KMS-11 (cell line): ENCODE data around the gene KIF1C.
"Not testable (repeated sequence)": the region's sequence is repeated elsewhere in the genome, so short reads cannot be mapped to it uniquely, and the experiment has no call there.

ENCODE experiments used
- H2AFZ ChIP-seq: fragments of 200-600 bp; sonication (generic); 2 replicates; pipeline ENCODE4 v1.6.1; 2016; ENCODE audit warnings: antibody characterized with exemption, mixed run types, low read depth
- H3K27ac ChIP-seq: fragments of 200-600 bp; sonication (generic); 2 replicates; pipeline ENCODE4 v1.6.1; 2016; ENCODE audit warnings: mild to moderate bottlenecking, mixed run types
- H3K27me3 ChIP-seq: fragments of 200-600 bp; sonication (generic); 2 replicates; pipeline ENCODE4 v1.6.1; 2017; ENCODE audit warnings: mild to moderate bottlenecking, low read depth, mixed run types, moderate library complexity; ENCODE audit not compliant: insufficient read depth
- H3K36me3 ChIP-seq: fragments of 200-600 bp; sonication (generic); 2 replicates; pipeline ENCODE4 v1.6.1; 2017; ENCODE audit warnings: mild to moderate bottlenecking, mixed run types; ENCODE audit not compliant: insufficient read depth
- H3K4me1 ChIP-seq: fragments of 200-600 bp; sonication (generic); 2 replicates; pipeline ENCODE4 v1.6.1; 2016; ENCODE audit warnings: mild to moderate bottlenecking, low read depth, mixed run types; ENCODE audit not compliant: poor library complexity, severe bottlenecking
- H3K4me2 ChIP-seq: fragments of 200-600 bp; sonication (generic); 2 replicates; pipeline ENCODE4 v1.7.0; 2016; ENCODE audit warnings: mild to moderate bottlenecking, mixed run types
- H3K4me3 ChIP-seq: fragments of 200-600 bp; sonication (generic); IDR thresholded peaks from 2 replicates; pipeline ENCODE4 v1.6.1; 2017; ENCODE audit warnings: low read depth, low read length, mixed read lengths; ENCODE audit not compliant: insufficient read depth
- H3K79me2 ChIP-seq: fragments of 200-600 bp; sonication (generic); 2 replicates; pipeline ENCODE4 v1.6.1; 2016; ENCODE audit warnings: low read depth, mixed run types; ENCODE audit not compliant: insufficient read depth
- H3K9ac ChIP-seq: fragments of 200-600 bp; sonication (generic); 2 replicates; pipeline ENCODE4 v1.6.1; 2016; ENCODE audit warnings: mild to moderate bottlenecking, mixed run types
- H4K20me1 ChIP-seq: fragments of 200-600 bp; sonication (generic); 2 replicates; pipeline ENCODE4 v1.6.1; 2016; ENCODE audit warnings: mild to moderate bottlenecking, mixed run types; ENCODE audit not compliant: insufficient read depth
- CTCF ChIP-seq: fragments of 200-600 bp; sonication (generic); conservative IDR thresholded peaks from 2 replicates; pipeline ENCODE4 v1.6.1; 2017; ENCODE audit warnings: low read depth, mild to moderate bottlenecking, antibody characterized with exemption, low read length, moderate library complexity, mixed read lengths

KIF1C gene

GRCh38 chr17:5065227-5065744 lies 67.5 kb downstream of the KIF1C start:
- no peak for TF ChIP-seq CTCF
- Histone ChIP-seq H4K20me1 (no peaks in the 10 kb centered on the region), H3K27ac (no peak overlapping the region)

GRCh38 chr17:5068236-5068635 lies 70.5 kb downstream of the KIF1C start:
- no peaks in the 10 kb centered on the region for H4K20me1 ChIP-seq
- TF ChIP-seq CTCF: no peak
- no peak overlapping the region for H3K4me2 ChIP-seq
- H3K27me3 ChIP-seq: no peaks in the 10 kb centered on the region
- H3K27ac ChIP-seq: no peak overlapping the region
- H2AFZ ChIP-seq: no peak overlapping the region
- H3K9ac ChIP-seq: no peak overlapping the region
- no peaks in the 10 kb centered on the region for H3K4me1 ChIP-seq
- H3K4me3 ChIP-seq: no peak overlapping the region
- no peaks in the 10 kb centered on the region for H3K36me3 ChIP-seq
- H3K79me2 ChIP-seq: no peaks in the 10 kb centered on the region

More at GRCh38 chr17:5065227-5065744, 67.5 kb downstream of the KIF1C start:
- Histone ChIP-seq H3K4me2 (no peak overlapping the region), H2AFZ (no peak overlapping the region), H3K27me3 (no peaks in the 10 kb centered on the region), H3K36me3 (no peaks in the 10 kb centered on the region), H3K4me1 (no peaks in the 10 kb centered on the region), H3K4me3 (no peak overlapping the region), H3K9ac (no peak overlapping the region), H3K79me2 (no peaks in the 10 kb centered on the region)

- Histone ChIP-seq H3K79me2 (no peaks in the 10 kb centered on the region), H3K4me3 (no peak overlapping the region), H3K27ac (no peak overlapping the region), H3K4me2 (no peak overlapping the region), H2AFZ (no peak overlapping the region), H3K36me3 (no peaks in the 10 kb centered on the region), H4K20me1 (no peaks in the 10 kb centered on the region), H3K9ac (no peak overlapping the region), H3K4me1 (no peaks in the 10 kb centered on the region), H3K27me3 (no peaks in the 10 kb centered on the region)
- no peak for TF ChIP-seq CTCF
Observed at GRCh38 chr17:5069724-5070123, 72.0 kb downstream of the KIF1C start.

- H3K36me3 ChIP-seq, H3K4me3 ChIP-seq, H3K4me2 ChIP-seq, H2AFZ ChIP-seq, H3K27me3 ChIP-seq, H3K4me1 ChIP-seq, H4K20me1 ChIP-seq, H3K27ac ChIP-seq, H3K9ac ChIP-seq, H3K79me2 ChIP-seq: not testable (repeated sequence)
Observed at GRCh38 chr17:5075472-5075871, 77.7 kb downstream of the KIF1C start.

GRCh38 chr17:5077275-5077674 lies 79.5 kb downstream of the KIF1C start:
- H2AFZ ChIP-seq, H4K20me1 ChIP-seq, H3K4me2 ChIP-seq, H3K9ac ChIP-seq, H3K27me3 ChIP-seq, H3K4me1 ChIP-seq, H3K4me3 ChIP-seq, H3K27ac ChIP-seq, H3K79me2 ChIP-seq, H3K36me3 ChIP-seq: not testable (repeated sequence)
